ENCODE results near the gene TMEM126A.
"Not testable (repeated sequence)": the region's sequence is repeated elsewhere in the genome, so short reads cannot be mapped to it uniquely, and the experiment has no call there.

Gene TMEM126A

DNA sequence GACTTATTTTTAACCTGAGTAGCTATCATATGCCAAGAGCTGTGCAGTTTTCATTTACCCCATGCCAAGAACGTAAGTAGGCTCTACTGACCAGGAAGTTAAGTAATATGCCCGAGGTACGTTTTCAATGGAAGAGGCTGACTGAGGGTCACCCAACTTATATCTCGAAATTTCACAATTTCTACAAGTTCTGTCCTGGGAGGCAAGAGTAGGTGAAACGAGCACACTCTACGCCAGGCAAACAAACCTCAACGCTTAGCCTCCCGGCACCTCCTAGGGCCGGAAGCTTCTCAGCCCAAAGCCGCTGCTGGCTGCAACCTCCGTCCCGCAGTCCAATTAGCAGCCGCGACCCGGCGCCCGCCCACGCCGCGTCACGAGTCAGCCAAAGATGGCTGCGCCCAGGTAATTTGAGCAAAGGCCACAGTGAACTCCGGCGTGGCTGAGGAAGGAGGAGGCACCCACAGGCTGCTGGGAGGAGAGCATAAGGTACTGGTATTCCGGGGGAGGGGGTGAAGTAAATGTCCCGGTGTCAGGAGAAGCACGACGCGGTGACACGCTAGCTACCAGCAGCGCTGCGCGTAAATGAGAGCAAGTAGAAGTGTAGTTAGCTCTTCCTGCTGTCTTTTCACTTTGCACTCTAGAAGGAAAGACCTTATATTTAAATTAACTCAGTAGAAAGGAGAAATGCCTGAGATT, at the start of gene TMEM126A:
Gene TMEM126A (plus strand): TSS at position 364 of the 696 bp plus-strand sequence. CDS start 2,289 bp downstream, outside the sequence.
- DNase-seq (ENCODE audit: low read depth) = peak; percentile 84

DNA sequence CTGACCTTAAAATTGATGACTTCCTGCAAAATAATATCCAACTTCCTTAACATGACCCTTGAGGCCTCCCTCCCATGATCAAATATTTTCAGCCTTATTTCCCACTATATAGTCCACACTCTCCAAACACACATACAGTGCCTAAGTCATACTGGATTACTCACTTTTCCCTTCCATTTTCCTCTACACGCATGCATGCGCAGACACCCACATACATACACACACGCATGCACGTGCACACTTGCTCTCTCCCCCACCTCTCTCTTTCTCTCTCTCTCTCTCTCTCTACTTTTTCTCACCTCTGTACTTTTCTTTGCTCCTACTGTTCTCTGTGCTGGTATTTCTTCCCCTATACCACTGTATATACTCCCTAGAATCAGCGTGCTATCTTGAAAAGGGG, 48.7 kb upstream of the TMEM126A start:
- no peak for DNase-seq (ENCODE audit: low read depth)

DNA sequence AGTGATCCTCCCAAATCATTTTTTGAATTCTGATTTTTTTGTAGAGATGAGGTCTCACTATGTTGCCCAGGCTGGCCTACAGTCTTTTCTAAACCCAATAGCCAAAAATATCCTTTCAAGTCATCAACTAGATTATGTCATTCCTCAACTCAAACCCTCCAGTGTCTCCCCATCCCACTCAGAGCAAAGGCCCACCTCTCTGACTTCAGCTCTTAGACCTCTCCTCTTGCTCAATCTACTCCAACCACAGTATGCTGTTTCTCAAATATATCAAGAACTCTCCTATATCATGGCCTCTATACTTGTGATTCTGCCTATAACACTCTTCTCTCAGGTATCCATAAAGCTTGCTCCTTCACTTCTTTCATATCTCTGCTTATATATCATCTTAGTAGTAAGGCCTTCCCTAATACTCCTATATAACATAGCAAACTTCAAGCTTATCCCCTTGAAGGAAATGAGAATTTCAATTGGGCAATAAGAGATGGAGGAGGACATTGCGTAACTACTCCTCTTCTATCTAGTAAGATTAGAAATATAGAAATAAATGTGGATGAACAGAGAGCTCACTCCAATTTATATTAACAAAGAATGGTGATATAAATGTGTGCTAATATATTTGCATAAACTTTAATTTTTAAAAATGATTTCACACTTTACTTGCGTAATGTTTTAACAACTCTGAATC, 45.1 kb upstream of the TMEM126A start:
- no peak for DNase-seq (ENCODE audit: low read depth)

- DNase-seq (ENCODE audit: low read depth) = no peak
Measured at GRCh38 chr11:85603220-85603619, 44.5 kb upstream of the TMEM126A start.

- not testable (repeated sequence) for DNase-seq (ENCODE audit: low read depth)
Measured at GRCh38 chr11:85606237-85606636, 41.5 kb upstream of the TMEM126A start.

DNA sequence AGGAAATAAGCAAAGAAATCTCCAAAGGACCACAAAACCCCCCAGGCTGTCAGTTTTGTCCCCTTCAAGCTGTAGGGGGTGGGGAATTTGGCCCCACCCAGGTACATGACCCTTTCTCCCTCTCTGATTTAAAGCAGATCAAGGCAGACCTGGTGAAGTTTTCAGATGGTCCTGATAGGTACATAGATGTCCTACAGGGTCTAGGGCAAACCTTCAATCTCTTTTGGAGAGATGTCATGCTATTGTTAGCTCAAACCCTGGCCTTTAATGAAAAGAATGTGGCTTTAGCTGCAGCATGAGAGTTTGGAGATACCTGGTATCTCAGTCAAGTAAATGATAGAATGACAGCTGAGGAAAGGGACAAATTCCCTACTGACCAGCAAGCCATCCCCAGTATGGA, 39.1 kb upstream of the TMEM126A start:
- DNase-seq (ENCODE audit: low read depth) = not testable (repeated sequence)

GRCh38 chr11:85609286-85609685, 38.5 kb upstream of the TMEM126A start:
- DNase-seq (ENCODE audit: low read depth) = not testable (repeated sequence)

DNA sequence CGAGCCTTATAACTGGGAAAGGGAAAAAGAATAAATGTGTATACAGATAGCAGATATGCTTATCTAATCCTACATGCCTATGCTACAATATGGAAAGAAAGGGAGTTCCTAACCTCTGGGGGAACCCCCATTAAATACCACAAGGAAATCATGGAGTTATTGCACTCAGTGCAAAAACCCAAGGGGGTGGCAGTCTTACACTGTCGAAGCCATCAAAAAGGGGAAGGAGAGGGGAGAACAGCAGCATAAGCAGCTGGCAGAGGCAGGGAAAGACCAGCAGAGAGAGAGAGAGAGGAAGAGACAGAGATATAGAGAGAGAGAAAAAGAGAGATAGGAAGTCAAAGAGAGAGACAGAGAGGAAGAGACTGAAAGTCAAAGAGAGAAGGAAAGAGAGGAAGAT, 36.1 kb upstream of the TMEM126A start:
- not testable (repeated sequence) for DNase-seq (ENCODE audit: low read depth)

GRCh38 chr11:85619499-85619898, 28.3 kb upstream of the TMEM126A start:
- no peak for DNase-seq (ENCODE audit: low read depth)

DNA sequence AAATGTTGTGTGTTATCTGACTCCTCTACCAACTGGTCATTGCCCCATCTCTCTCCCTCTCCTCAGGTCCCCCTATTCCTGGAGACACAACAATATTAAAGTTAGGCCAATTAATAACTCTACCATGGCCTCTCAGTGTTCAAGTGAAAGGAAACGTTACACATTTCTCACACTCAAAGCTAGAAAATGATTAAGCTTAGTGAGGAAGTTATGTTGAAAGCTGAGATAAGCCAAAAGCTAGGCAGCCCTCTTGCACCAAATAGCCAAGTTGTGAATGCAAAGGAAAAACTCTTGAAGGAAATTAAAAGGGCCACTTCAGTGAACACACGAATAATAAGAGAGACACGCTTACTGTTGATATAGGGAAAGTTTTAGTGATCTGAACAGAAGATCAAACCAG, 27.5 kb upstream of the TMEM126A start:
- DNase-seq (ENCODE audit: low read depth) = no peak

DNA sequence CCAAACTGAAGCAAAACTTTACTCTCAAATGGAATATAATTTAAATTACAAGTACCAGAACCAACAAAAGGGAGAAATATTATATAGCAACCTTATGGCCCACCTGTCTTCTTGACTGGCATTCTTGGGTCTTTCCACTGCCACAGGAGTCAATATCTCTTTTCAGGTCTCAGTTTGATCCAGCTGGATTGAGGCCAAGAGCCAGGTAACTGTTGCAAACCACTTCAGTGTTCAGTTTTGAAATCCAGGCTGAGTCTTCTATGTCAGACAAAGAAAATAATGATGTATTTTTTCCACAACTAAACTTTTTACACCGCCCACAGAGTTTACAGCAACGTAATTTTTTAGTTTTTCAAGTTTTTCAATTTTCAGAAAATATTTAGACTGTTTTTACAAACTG, 21.3 kb upstream of the TMEM126A start:
- DNase-seq (ENCODE audit: low read depth) = no peak

DNA sequence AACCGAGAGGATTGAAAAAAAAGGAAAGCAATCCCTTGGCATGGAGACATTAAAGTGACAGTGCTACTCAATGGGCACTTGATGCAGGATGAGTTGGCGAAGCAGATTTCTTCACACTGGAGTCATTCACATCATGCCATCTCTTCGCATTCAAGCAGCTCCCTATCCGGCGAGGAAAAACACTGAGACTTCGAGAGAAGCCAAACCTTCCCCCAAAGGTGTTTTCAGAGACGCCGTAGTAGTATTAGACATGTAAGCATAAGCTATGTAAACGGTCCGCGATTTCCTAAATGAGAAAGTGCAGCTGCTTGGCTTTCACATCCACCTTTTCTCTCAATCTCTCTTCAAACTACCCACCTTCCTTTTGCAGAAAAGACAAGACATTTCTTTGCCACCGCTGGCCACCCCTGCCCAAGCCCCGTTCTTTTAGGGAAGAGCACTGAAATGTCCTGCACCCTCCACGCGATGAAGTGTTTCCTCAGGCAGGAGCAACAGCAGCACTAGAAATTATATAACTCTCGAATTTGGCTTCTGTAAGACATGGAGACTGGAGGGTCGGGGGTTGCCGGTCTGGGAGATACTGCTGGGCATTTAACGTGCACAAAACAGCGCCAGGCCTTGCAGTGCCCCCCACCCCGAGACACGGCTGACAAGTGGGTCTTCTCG, 20.3 kb upstream of the TMEM126A start, which contains the start of gene DLG2:
Gene DLG2 (minus strand): TSS at position 13 of the 666 bp plus-strand sequence.
- DNase-seq (ENCODE audit: low read depth) = peak; percentile 1

DNA sequence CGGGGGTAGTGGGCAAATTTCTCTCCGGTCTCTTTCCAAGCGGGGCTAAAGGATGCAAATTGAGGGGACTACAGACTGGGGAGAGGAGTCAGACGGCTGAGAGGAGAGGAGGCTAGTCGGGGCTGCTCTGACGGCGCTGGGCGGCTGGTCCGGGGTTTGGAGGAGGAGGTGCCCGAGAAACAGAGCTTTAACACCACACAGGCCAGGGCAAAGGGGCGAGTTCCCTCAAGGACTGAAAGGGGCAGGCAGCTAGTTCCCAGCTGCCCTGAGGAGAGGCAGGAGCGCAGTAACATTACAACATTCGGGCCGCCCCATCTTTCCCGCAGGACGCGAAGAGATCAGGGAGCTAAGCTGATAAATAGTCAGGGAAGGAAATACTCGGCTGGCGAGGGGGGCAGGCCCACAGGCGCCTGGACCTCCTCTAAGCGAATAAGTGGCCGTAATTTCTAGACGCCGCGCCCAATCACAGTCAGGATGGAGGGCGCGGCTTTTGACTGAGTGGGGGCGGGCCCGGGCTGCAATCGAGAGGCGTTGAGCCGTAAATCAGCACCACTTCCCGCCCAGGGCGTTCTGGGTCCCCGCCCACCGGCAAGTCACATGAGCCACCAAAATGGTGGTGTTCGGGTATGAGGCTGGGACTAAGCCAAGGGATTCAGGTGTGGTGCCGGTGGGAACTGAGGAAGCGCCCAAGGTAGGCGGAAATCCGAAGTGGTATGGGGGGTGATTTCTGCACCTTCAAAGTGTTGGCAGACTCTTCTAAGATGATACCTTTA, 19.6 kb upstream of the TMEM126A start, which contains the start of gene TMEM126B:
Gene TMEM126B (plus strand): TSS at position 596 of the 773 bp plus-strand sequence. CDS start 15 bp downstream, at position 611.
- peak; percentile 95 for DNase-seq (ENCODE audit: low read depth)

- no peak for DNase-seq (ENCODE audit: low read depth)
Measured at GRCh38 chr11:85628771-85629341, 18.9 kb upstream of the TMEM126A start.

DNA sequence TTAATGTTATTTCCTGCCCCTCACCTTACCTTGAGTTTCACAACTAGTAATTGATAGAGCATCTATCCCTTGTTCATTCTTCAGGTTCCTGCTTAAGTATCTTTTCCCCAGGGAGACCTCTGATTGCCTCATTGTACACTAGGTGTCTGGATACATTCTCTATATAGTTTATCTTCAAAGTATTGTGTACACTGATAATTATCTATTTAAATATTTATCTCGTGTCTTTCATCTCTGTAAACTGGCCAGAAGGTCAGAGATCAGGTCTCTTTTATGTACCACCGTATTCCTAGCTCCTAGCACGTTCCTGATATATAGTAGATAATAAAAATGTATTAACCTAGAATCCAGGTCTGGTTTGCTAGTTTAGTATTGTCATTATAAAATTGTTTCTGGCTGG, 13.0 kb upstream of the TMEM126A start:
- no peak for DNase-seq (ENCODE audit: low read depth)

GRCh38 chr11:85643191-85643614, 4.6 kb upstream of the TMEM126A start:
- no peak for DNase-seq (ENCODE audit: low read depth)

GRCh38 chr11:85647078-85647477, 689 bp upstream of the TMEM126A start:
- DNase-seq (ENCODE audit: low read depth) = no peak

GRCh38 chr11:85651118-85651517, 3.4 kb downstream of the TMEM126A start:
- no peak for DNase-seq (ENCODE audit: low read depth)

DNA sequence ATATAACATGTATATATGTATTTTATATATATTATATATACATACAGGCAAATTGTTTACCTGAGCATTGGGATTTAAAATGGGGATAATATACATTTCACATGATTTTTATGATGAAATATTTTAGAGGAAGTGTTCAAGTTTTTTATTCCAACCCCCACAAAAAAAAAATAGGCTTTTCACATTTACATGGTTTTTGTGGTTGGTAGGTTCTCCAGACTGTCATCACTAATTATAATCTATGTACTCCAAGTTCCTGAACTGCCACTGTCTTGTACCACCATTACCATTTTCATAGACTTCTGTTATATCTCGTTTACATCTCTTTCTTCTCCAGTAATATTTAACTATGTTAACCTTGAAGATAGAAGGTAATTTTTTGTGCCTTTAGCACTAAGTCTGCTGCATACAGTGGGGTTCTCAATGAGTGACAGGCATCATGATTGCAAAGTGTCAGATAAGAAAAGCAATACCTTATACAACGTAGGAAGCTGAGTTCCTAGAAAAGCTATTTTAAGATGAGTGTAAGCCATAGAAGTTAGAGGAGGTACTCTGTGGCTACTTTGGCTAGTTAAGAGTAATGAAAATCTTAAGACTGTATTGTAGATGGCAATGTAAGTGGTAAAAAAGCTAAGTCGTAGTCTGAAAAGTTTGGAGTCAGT, 5.2 kb downstream of the TMEM126A start:
- no peak for DNase-seq (ENCODE audit: low read depth)

- DNase-seq (ENCODE audit: low read depth) = not testable (repeated sequence)
Measured at GRCh38 chr11:85654343-85654742, 6.6 kb downstream of the TMEM126A start.

GRCh38 chr11:85656777-85657176, 9.0 kb downstream of the TMEM126A start:
- no peak for DNase-seq (ENCODE audit: low read depth)
